Thyroid gland (tissue), 4 donors: Measurements from ENCODE around the gene ARTN.

ENCODE experiments used
- CTCF ChIP-seq, 6 experiments: fragments of 200-600 bp in 3 of 6; fragments of 450-650 bp in 3 of 6; sonication (generic) in 3 of 6; IDR thresholded peaks; one replicate each; pipeline ENCODE4 v1.5.1; 2016 to 2019; ENCODE audit warnings: antibody characterized with exemption in 6 of 6, mild to moderate bottlenecking in 2 of 6, inconsistent platforms in 1 of 6, moderate library complexity in 1 of 6
- POLR2A ChIP-seq, 2 donors: fragments of 450-650 bp; IDR thresholded peaks; one replicate each; pipeline ENCODE4 v1.6.1; 2017; ENCODE audit warnings: antibody characterized with exemption in 2 of 2, mild to moderate bottlenecking in 2 of 2, moderate library complexity in 1 of 2

- no peak for TF ChIP-seq CTCF (IDR thresholded peaks at IDR 0.05)
- no peak for TF ChIP-seq POLR2A (IDR thresholded peaks at IDR 0.05)
These were observed 13.7 kb downstream of the ARTN start for GRCh38 chr1:43947061-43947873.
